Epithelial cell of esophagus (primary cell): ENCODE measurements around the gene NFKBIB.
"Not testable (repeated sequence)": the region's sequence is repeated elsewhere in the genome, so short reads cannot be mapped to it uniquely, and the experiment has no call there.

ENCODE experiments used
- DNase-seq: peaks from one replicate; pipeline ENCODE4 v3.0.0; 2010; ENCODE audit warnings: low read depth
- H3K4me3 ChIP-seq: 2 replicates; pipeline ENCODE4 v1.5.1; 2011; ENCODE audit warnings: mild to moderate bottlenecking, low read length, control low read depth
- CTCF ChIP-seq: IDR thresholded peaks from 2 replicates; pipeline ENCODE4 v1.5.1; 2011; ENCODE audit warnings: low read depth, mild to moderate bottlenecking, low read length, control low read depth, inconsistent platforms; ENCODE audit not compliant: insufficient read depth; ENCODE audit errors: missing control alignments

Gene NFKBIB

GRCh38 chr19:38868551-38868950 lies 31.2 kb upstream of the NFKBIB start:
- H3K4me3 ChIP-seq, result no peak overlapping the region
- no peak for TF ChIP-seq CTCF
- no peak for DNase-seq

GRCh38 chr19:38869160-38869835 lies 30.5 kb upstream of the NFKBIB start:
- DNase-seq, result no peak
- H3K4me3 ChIP-seq, result peak overlapping the region; percentile 32
- no peak for TF ChIP-seq CTCF

- TF ChIP-seq CTCF, result peak; percentile 67
- peak overlapping the region; percentile 32 for H3K4me3 ChIP-seq
- peak; percentile 69 for DNase-seq
Measured at GRCh38 chr19:38869836-38870607, 29.7 kb upstream of the NFKBIB start.

- no peak for TF ChIP-seq CTCF
- no peak overlapping the region for H3K4me3 ChIP-seq
- no peak for DNase-seq
Measured at GRCh38 chr19:38870612-38871011, 29.2 kb upstream of the NFKBIB start.

- not testable (repeated sequence) for DNase-seq, H3K4me3 ChIP-seq
Measured at GRCh38 chr19:38873400-38873799, 26.4 kb upstream of the NFKBIB start.

GRCh38 chr19:38875656-38876395 lies 23.9 kb upstream of the NFKBIB start:
- H3K4me3 ChIP-seq, result no peak overlapping the region
- no peak for DNase-seq
- TF ChIP-seq CTCF, result no peak

GRCh38 chr19:38877781-38878574 lies 21.8 kb upstream of the NFKBIB start, which contains the start of gene RINL:
Gene RINL, minus strand, starts transcription at chr19:38878275. Its CDS starts 1,533 bp downstream, at chr19:38876742.
- no peak within 1 kb of the TSS for H3K4me3 ChIP-seq
- no peak for DNase-seq
- no peak for TF ChIP-seq CTCF
